Activated naive CD4-positive, alpha-beta T cell treated with anti-CD3 and anti-CD28 coated beads, Interleukin-2, amount 50 U/mL, for 16 hours (primary cell): Measurements from ENCODE around the gene CLEC4M.

Experiments used
- DNase-seq: peaks from one replicate; pipeline ENCODE4 v3.0.0-alpha.2; 2020

Gene CLEC4M, protein sequence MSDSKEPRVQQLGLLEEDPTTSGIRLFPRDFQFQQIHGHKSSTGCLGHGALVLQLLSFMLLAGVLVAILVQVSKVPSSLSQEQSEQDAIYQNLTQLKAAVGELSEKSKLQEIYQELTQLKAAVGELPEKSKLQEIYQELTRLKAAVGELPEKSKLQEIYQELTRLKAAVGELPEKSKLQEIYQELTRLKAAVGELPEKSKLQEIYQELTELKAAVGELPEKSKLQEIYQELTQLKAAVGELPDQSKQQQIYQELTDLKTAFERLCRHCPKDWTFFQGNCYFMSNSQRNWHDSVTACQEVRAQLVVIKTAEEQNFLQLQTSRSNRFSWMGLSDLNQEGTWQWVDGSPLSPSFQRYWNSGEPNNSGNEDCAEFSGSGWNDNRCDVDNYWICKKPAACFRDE

DNA sequence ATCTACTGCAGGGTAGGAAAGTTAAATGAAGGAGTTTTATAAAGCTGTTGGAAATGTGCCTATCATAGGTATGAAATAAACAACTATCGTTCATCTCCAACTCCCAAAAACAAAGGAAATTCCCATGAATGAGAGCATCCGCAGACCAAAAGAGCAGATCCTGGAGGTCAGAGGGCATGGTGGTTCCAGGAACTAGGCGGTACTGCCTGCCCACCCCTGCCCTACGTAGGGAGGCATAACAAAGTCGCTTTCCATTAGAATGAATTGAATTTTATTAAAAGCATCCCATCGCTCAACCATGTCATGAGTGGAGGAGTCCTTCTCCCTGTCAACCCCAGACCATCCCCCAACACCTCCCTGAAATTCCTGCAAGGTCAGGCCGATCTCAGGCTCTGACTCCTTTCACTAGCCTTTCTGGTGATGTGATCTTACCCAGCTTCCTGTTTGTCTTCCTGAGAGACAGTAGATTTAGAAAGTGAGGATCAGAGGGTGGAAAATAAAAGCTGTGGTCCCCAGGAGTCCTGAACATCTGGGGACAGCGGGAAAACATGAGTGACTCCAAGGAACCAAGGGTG lies at the start of gene CLEC4M:
CLEC4M (plus strand) TSS at position 525 of the 575 bp plus-strand sequence; CDS start at position 549, 24 bp downstream.
- DNase-seq: no peak

DNA sequence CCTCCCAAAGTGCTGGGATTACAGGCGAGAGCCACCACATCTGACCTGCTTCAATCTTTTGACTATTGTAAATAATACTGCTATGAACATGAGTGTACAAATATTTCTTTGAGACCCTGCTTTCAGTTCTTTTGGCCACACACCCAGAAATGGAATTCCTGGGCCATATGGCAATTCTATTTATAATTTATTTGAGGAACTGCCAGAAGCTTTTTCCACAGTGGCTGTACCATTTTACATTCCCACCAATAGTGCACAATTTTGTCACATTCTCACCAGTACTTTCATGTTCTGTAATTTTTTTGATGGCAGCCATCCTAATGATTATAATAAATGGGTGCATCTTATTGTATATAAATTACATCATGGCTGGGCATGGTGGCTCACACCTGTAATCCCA lies 47.4 kb upstream of the CLEC4M start:
- DNase-seq: no peak

DNA sequence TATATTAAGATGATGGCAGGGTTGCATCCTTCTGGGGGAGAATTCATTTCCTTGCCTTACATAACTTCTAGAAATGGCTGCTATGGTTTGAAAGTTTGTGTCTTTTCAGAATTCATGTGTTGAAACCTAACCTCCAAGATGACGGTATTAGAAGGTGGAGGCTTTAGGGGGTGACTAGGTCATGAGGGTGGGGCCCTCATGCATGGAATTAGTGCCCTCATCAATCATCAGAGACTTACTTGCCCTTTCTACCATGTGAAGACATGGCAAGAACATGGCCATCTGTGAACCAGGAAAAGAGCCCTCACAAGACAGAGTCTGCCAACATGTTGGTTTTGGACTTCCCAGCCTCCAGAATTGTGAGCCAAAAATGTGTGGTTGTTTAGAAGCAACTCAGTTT lies 46.3 kb upstream of the CLEC4M start:
- no peak for DNase-seq

DNA sequence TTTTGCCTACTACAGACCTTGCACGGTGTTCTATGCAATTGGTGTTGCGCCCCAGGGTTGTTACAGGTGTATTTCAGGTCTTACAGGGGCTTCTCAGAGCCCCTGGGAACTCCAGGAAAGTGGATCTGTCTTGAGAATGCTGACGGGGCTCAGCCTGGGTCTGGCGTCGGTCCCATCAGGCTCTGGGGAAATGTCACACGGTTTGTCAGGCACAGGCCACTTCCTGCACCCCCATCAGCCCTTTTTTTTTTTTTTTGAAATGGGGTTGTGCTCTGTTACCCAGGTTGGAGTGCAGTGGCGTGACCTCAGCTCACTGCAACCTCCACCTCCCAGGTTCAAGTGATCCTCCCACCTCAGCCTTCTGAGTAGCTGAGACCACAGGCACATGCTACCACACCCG lies 44.4 kb upstream of the CLEC4M start:
- no peak for DNase-seq

DNA sequence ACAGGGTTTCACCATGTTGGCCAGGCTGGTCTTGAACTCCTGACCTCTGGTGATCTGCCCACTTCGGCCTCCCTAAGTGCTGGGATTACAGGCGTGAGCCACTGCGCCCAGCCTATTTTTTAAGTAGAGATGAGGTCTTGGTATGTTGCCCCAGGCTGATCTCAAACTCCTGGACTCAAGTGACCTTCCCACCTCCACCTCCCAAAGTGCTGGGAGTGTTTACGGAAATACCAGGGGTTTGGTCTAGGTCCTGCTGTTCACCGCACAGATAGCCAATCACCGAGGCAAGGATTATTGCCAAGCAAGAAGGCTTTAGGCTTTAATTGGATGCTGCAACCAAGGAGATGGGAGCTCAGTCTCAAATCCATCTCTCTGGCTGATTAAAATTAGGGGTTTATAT lies 42.7 kb upstream of the CLEC4M start:
- DNase-seq: no peak

DNA sequence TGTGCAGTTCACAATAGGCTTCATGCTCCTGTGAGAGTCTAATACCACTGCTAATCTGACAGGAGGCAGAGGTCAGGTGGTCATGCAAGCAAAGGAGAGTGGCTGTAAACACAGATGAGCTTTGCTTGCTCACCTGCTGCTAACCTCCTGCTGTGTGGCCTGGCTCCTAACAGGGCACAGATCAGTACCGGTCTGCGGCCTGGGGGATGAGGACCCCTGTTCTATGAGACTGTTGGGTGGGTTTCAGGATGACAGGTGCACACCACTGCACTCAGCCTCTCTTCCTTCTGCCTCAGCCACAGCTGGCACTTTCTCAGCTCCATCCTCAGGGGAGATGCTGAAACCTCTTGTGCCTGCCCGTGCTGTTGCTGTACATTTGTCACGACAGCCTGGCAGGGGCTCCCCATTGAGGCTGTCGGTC lies 40.8 kb upstream of the CLEC4M start:
- no peak for DNase-seq

DNA sequence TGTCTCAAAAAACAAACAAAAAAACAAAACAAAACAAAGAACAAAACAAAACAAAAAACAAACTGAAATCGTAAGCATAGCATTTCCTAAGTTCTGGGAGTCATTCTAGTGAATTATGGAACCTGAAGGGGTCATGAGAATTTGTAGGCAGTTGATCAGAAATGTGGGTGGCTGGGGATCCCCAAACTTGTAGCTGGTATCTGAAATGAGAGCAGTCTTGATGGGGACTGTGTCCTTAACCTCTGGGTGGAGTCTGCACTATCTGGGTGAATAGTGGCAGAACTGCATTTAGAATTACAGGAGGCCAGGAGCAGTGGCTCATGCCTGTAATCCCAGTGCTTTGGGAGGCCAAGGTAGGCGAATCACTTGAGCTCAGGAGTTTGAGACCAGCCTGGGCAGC lies 37.3 kb upstream of the CLEC4M start:
- no peak for DNase-seq

DNA sequence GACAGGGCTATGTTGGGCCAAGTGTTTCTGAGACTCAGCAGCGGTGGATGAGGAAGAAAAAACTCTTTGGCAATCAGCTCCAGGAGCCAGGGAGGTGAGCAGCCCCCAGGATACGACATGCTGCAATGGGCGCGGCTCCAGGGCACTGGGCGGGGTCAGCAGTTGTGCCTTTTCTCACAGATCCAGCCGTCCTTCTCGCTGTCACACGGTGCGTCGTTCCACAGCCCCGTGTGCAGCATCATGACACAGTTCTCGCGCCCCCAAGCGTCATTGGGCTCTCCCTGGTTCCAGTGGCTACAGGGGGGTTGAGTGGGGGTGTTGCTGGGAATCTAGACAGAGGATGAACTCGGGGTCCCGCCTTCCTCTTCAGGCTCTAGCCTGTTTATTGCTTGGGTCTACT lies 33.8 kb upstream of the CLEC4M start:
- no peak for DNase-seq

DNA sequence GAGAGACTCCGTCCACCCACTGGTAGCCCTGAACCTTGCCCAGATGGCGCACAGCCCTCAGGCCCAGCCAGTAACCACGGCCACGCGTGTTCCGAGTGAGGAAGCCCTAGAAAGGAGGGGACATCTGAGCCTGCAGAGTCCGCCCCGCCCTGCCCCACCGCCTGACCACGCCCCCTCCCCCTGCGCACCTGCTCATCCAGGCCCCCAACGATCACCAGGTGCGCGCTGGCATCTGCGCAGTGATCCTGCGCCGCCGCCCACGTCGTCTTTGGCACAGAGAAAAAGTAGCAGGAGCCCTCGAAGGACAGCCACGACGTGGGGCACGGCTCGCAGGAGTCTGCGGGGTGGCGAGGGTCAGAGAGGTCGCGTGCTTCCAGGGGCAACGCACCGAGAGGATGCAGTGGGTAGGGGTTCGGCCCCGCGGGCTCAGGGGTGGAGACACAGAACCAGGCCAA lies 33.2 kb upstream of the CLEC4M start:
- peak; percentile 35 for DNase-seq

DNA sequence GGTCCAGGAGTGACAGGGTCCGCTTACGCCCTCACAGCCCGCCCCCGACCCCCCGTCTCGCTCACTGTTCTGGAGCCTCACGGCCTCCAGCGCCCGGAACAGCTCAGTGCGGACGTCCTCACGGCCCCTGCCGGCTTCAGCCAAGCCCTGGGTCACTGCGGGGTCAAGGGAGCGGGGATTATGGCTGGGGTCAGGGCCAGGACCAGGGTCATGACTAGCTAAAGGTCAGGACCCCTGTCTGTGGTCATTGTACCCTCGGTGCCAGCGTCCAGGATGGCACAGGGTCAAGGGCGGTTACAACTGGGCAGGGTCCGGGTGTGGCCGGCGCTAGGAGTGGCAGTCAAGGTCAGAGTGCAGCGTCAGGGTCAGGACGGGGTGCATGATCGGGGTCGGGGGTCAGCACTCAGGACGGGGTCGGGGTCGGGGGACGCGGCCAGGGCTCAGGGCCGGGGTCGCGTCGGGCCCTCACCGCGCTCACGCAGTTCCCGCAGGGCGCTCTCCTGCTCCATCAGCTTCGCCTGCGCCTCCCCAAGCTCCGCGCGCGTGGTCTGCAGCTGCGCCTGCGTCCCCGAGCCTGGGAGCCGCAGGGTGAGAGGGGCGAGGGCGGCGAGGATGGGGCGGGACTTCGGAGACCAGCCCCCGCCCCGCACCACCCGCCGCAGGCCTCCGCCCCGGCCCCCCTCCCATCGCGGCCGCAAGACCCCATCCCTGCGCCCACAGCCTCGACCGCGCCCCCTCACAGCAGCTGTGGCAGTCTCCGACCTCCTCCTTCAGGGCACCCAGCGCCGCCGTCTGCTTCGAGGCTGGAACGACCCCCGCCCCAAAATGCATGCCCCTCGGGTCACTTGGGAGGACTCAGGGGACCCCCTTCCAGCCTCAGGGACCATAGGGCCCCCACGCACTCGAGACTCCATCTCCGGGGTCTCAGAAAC lies 32.5 kb upstream of the CLEC4M start:
- DNase-seq: no peak

DNA sequence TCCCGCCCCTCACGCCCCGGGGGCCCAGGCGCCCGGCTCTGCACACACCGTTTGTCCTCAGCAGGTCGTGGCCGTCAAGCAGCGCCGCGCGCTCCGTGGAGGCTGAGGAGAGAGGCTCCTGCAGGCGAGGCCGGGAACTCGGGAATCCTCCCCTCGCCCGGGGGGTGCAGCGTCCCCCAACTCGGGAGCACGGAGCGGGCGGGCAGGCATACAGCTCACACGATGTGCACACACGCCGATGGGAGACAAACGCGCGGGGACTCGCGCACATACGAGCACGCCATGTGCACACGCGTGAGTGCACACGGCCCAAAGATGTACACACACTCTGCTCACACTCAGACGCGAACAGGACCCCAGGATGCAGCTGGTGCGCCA lies 31.8 kb upstream of the CLEC4M start:
- no peak for DNase-seq

DNA sequence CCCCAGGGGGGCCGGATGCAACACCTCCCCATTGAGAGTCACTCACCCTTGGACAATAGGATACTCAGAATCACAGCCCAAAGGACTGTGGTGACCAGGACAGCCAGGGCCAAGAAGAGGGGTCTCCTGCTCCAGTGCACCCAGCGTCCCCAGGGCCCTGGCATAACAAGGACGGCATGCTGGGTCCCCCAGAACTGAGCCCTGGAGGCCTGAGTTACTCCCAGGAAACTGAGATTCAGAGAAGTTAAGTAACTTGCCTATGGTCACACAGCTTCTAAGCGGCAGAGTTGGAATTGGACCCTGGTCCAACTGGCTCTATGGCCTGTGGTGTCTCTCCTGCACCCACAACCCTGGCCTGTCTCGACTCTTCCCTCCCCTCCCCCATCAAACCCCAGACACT lies 31.4 kb upstream of the CLEC4M start:
- no peak for DNase-seq

DNA sequence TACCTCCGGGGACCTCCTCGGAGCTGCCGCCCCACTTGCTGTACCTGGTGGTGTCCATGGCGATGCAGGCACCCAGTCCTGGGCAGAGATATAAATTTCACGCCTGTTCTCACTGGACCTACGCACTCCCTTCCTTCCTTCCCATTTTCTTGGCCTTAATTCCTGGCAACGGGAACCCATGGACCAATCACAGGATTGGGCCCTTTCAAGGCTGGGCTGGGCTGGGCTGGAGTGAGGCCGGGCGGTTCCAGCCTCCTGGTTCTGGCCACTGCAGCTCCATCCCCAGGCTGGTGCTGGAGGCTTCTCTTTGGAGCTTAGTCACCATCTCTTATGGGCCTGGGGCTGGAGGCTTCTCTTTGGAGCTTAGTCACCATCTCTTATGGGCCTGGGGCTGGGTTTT lies 31.0 kb upstream of the CLEC4M start, which contains the start of gene CLEC4G:
CLEC4G (minus strand) TSS at position 66 of the 400 bp plus-strand sequence; CDS start at position 58, 8 bp downstream.
- no peak for DNase-seq

DNA sequence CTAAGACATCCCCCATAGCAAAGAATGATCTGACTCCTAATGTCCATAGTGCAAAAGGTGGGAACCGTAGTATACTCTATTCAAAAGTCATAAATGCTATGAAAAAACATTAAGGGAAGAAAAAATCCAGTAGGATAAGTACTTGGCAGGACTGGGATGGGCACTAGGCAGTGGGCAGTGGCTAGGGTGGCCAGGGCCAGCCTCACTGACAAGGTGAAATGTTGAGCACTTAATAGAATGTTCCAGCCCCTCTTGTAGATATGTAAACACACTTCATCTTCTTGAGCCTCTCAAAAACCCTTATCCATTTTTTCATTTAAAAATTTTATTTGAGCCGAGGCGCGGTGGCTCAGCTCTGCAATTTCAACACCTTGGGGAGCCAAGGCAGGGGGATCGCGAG lies 29.7 kb upstream of the CLEC4M start:
- DNase-seq: no peak

DNA sequence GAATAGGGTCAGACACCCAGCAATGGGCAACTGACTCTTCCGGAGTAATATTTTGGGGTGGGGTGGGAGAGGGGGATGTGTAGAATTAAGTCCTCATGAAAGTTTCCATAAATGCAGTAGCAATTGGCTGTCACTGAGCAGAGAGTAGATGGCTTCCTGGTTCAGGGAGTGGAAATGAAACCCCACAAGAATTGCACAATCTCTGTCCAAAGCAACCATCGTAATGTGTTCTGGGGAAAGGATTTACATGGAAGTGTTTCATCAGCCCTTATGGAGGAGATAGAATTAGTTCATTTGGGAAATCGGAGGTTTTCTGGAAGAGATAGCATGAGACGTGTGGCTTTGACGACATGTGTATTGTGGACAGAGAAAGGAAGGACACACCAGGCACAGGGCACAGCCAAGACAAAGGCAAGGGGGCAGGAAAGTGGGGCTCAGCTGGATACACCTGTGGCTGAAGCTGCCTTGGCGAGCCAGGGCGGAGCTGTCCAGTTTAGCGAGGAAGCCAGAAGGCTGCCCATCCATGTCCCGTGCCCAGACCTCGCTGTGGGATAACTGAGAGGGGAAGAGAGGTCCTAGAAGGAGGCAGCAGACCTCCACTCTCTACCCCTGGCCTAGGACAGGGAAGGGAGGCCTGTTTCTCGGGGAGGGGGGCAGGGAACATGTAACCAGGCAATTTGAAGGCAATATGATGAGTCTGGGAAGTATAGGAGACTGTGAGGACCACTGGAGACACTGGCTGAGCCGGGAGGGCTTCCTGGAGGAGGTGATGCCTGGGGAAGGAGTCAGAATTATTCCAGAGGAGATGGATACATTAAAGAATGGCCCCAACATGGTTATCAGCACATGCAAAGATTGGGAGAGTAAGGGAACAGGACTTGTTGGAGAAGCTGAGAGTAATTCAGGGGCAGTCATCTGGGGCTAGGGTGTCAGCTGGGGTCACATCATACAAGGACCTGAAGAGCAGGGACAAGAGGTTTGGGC lies 28.5 kb upstream of the CLEC4M start:
- no peak for DNase-seq

DNA sequence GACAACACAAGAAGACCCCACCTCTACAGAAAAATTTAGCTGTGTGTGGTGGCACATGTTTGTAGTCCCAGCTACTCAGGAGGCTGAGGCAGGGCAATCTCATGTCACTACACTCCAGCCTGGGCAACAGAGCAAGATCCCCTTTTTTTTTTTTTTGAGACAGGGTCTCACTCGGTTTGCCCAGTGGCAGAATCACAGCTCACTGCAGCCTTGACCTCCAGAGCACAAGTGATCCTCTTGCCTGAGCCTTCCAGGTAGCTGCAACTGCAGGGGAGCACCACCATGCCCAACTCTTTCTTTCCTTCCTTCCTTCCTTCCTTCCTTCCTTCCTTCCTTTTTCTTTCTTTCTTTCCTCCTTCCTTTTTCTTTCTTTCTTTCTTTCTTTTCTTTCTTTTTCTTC lies 26.9 kb upstream of the CLEC4M start:
- DNase-seq: no peak

DNA sequence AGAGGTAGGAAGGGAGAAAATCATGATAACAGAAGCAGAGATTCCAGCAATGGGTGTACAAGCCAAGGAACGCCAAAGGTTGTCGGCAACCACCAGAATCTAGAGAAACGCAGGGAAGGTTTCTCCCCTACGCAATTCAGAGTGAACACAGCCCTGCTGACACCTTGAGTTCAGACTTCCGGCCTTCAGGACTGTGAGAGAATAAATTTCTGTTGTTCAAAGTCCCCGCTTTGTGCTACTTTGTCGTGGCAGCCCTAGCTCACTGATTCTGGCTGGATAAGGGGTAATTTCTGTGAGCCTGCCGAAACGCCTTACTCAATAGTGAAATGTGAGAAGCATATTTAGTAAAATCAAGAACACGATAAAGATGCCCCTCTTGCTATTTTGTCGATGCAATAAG lies 25.8 kb upstream of the CLEC4M start:
- no peak for DNase-seq

DNA sequence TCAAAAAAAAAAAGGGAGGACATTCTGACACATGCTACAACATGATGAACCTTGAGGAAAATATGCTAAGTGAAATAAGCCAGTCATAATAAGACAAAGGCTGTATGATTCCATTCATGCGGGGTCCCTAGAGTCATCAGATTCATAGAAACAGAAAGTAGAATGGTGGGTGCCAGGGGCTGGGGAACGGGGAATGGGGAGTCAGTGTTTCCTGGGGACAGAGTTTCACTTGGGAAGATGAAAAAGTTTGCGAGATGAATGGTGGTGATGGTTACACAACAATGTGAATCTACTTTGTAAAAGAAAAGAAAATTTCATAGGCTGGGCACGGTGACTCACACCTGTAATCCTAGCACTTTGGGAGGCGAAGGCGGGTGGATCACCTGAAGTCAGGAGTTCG lies 25.0 kb upstream of the CLEC4M start:
- DNase-seq: peak; percentile 37

DNA sequence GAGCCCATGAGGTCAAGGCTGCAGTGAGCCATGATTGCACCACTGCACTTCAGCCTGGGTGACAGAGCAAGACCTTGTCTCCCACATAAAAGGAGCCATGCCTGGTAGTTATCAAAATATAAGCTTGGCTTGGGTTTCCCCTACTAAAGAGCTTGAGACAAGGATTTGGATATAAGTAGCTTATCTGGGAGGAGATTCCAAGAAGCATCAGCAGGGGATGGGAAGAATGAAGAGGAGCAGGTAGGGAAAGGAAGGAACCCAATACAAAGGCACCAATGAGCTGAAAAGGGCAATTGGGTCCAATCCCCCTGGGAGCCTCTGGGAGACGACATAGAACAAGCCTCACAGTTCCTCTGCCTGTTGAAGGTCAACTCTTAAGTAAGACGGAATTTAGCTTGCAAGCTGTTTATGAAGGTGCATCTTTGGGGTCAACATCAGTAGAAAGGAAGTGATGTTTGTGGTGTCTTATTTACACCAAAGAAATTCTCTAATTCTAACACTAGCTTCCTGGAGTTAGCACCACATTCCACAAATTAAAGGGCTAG lies 23.8 kb upstream of the CLEC4M start:
- DNase-seq: no peak

DNA sequence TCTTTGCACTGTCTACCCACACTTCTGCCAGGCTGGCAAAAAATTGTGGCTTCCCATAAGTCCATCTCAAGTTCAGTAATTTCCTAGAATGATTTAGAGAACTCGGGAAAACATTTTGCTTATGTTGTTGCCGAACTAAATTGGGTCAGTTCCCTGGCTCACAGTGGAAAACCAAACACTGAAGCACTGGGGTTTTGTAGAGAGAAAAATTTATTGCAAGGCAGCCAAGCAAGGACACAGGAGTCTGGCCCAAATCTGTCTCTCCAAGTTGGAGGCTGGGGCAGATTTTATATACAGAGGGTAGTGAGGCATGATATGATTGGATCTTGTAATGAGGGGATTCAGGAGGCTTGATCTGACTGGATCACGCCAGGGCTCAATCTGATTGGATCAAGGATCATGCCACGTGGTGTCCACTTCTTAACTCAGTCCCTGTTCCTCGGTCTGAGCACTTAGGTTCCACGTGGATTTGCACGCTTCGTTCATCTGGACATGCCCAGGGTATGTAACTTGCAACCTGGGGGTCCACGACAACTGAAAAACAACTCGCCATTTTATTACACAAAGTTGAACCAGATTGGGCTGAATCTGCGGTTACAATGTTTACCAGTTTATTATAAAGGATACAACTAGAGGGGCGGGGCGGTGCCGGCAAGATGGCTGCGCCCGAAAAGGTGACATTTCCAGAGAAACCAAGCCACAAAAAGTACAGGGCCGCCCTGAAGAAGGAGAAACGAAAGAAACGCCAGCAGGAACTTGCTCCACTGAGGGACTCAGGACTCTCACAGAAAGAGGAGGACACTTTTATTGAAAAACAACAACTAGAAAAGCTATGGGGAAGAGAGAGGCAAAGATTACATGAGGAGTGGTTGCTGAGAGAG lies 23.0 kb upstream of the CLEC4M start:
- DNase-seq: no peak

DNA sequence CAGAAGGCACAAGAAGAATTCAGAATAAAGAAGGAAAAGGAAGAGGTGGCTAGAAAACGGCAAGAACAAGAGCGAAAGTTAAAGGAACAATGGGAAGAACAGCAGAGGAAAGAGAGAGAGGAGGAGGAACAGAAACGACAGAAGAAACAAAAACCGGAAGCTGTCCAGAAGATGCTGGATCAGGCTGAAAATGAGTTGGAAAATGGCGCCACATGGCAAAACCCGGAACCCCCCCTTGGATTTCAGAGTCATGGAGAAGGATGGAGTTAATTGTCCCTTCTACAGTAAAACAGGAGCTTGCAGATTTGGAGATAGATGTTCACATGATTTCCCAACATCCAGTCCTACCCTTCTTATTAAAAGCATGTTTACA lies 22.4 kb upstream of the CLEC4M start:
- DNase-seq: no peak
